ENCODE results near the gene SEC24B.
"Not testable (repeated sequence)": the region's sequence is repeated elsewhere in the genome, so short reads cannot be mapped to it uniquely, and the experiment has no call there.

SEC24B gene

DNA sequence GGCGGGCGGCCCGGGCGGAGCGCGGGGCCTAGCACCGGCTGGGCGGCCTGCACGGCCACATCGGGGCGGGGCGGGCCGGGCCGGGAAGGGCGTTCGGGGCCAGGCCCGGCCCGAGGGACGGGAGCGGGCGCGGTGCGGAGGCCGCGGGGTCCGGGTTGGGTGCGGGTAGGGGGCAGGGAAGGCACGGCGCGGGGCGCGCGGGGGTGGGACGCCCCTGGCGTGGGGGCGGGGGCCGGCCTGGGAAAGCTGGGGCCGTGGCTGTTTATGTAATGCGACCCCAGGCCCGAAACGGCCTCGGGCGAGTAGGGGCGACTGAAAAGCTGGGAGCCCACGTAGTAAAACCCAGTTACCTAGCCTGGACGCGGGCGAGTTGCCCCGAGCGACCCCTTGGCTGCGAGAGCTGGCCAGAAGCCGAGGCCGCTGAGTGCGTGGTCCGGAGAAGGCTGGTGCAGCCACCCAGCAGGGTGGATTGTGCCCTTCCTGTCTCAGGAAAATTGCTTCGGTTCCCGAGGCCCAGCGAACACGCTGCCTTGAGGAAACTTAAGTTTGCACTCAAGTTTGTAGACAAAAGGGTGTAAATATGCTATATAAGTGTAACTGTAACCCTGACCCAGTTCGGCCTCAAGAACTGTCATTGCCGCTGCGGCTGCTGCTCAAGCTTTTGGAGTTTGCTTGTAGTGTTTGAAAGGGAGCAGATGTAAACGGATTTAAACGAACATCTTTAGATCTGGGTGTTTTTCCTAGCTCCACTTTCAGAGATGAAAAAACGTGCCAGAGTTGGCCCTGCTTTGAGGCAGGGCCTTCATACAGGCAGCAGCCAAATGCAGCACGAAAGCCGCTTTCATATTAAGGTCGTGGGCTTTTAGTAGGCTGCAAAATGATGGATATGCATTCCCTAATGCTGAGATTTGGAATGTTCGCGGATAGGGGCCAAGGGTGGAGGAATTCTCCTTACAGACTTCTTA lies 674 bp downstream of the SEC24B start:
- DNase-seq, result peak; percentile 67

DNA sequence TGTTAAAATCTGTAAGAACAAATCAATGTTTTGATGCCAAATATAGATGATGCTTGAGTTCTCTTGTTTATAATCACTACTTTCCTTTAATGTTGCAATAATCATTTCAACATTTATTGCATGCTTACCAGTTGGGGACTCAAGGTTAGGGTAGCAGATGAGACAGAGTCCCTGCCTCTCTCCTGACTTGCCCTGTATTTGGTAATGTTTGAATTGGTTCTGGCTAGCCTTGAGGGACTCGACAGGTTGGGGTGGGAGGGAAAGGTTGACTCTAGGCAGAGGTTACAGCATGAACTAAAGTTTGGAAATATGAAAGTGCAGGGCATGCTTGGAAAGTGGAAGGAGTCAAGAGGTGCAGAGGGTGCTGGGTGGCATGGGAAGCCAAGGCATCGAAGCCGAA lies 2.0 kb downstream of the SEC24B start:
- DNase-seq, result no peak

DNA sequence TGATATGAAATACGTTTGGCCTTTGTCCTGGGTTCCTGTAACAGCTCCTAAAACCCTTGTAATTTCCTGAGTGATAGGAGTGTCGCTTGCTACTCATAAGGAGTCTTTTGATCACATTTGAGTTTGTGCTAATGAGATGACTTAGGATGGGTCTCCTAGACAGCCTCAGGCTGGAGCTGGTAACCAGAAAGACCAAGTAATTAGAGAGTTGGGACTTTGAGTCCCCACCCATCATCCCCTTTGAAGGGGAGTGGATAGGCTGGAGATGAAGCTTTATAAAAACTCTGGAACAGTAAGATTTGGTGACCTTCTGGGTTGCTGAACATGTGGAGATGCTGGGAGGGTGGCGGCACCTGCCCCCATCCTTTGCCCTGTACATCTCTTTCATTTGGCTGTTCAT lies 2.9 kb downstream of the SEC24B start:
- no peak for DNase-seq

DNA sequence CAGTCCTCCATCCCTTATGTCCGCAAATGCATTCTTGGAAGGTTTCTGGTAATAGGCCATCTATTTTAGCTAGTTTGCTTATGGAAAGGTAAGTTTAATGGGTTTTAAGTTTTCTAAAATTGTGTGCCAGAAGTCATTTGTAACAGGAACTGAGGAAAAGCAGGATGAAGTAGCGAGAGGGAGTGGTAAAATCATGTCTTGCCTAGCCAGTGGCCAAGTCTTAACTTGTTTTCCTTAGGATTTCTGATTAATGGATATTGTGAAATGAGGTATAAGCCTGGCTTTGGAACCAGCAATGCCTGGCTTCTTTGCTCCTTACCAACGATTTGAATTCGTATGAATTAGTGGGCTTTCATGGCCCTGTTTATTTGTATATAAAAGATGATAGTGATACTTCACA lies 7.3 kb downstream of the SEC24B start:
- no peak for DNase-seq

DNA sequence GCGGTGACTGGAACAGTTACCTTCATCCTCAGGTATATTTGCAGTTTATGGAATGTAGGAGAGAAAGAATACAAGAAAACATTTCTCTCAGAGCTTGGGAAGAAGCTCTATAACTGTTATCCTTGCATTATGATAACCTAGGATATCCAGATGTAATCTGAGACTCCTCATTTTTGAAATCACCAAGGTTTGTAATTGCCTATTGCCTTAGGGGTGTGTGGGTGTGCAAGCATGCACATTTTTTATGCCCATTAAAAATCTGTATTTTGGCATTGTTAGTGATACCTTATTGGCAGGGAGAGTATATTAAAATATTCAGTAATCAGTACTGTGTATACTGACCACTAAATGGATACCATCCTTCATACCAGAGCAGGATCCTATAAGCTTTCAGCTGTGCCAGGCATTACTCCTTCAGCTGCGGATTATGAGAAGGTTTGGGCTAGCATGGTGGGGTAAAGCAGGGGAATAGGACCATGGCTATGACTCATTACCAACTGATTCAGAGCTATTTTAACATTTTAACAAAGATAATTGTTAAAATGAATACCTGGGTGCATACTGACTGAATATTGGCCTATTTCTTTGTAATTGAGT lies 8.3 kb downstream of the SEC24B start:
- no peak for DNase-seq

DNA sequence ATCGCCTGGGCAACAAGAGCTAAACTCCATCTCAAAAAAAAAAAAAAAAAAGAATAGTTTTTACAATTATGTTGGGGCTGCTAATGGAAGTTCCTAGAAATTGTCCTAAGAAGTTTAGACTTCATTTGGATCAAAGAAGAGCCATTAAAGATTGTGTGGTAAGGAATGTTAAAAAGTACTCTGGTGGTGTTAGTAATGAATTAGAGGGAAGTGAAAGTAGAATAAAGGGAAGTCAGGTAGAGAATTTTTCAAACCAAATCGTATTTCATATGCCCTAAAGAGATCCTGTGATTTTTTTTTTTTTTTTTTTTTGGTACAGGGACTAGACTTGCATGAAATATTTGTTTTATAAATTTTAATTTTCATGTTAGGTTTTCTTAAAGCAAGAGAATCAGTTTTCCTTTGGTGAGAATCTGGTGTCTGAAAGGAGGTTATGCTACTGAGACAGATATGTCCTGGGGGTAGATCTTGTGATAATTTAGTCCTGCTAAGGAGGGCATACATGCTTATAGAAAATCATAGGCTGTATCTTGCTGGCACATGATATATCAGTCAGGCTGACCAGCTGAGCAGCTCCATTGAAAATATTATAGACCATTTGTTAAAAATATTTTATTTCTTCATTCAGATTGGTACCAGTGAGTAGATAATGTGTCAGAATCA lies 10.7 kb downstream of the SEC24B start:
- DNase-seq, result no peak

DNA sequence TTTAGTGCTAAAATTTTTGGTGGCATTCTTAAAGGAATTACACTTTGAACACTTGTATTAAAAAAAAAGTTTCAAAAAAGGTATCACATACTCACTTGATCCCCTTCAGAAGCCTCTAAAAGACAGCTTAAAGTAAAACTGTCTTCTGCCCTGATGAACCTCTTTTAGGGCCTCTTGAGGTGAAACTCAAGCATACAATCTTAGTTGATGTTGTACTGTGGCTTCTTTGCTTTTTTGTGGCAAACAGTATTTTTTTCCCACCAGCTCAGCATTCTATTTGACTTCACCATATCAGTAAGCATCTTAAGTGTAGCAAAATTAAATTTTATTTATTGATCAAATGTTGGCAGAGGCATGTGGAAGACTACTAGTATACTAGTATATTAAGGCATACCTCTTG lies 13.7 kb downstream of the SEC24B start:
- no peak for DNase-seq

DNA sequence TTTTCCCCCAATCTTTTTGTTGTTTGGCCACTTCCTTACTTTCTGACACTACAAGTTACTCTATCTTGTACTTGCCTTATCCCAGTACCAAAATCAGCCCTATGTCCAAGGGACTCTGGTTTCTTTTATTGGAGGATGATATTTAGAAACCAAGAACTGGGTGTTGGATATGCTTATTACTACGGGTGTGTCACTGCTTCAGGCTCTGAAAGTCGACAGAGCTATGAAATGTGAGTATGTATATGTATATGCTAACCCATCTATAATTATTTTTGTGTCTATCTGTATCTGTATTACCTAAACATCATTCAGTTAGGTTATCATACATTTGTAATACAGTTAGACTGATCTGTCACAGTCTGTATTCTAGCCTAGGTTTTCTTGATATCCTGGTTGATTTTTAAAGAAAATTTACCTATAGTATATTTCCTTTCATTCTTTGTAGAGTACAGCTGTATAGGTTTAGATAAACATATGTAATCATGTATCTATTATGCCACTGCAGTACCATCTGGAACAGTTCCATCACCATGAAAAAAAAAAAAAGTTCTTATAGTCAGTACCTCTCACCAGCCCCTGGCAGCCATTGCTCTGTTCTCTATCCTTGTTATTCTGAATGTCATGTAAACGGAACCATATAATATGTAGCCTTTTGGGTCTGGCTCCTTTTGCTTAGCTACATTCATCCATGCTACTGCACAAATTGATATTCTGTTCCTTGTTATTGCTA lies 18.1 kb downstream of the SEC24B start:
- no peak for DNase-seq

DNA sequence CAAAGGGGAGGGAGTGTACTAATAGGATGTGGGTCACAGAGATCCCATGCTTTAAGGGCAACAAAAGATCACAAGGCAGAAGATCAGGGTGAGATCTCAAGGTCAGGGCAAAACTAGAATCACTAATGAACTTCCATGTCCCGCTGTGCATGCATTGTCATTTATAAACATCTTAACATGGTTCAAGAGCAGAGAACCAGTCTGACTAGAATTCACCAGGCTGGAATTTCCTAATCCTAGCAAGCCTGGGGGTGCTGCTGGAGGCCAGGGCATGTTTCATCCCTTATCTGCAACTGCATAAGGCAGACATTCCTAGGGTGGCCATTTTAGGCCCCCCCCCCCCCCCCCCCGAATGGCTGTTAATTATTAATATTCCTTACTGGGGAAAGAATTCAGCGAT lies 19.5 kb downstream of the SEC24B start:
- DNase-seq, result not testable (repeated sequence)

DNA sequence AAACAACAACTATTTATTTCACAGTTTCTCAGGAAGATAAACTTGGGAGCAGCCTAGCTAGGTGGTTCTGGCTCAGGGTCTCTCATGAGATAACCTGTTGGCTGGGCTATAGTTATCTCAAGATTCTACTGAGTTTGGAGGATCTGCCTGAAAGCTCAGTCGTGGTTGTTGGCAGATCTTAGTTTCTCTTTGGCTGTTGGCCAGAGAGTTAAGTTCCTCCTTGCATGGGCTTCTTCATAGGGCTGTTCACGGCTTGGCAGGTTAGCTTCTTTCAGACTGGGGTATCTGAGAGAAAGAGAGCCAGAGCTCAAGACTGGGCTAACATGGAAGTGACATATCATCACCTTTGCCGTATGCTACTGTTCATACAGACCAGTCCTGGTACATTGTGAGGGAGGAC lies 28.7 kb downstream of the SEC24B start:
- DNase-seq, result no peak

DNA sequence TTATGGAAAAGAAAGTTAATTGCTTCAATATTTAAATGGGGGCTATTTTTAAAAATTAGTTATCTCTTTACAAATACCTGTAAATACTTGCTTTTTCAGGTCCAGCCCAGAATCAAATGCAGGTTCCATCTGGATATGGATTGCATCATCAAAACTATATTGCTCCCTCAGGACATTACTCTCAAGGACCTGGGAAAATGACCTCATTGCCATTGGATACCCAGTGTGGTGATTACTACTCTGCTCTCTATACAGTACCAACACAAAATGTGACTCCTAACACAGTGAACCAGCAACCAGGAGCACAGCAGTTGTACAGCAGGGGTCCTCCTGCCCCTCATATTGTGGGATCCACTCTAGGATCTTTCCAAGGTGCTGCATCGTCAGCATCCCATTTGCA lies 29.2 kb downstream of the SEC24B start:
- DNase-seq, result no peak

DNA sequence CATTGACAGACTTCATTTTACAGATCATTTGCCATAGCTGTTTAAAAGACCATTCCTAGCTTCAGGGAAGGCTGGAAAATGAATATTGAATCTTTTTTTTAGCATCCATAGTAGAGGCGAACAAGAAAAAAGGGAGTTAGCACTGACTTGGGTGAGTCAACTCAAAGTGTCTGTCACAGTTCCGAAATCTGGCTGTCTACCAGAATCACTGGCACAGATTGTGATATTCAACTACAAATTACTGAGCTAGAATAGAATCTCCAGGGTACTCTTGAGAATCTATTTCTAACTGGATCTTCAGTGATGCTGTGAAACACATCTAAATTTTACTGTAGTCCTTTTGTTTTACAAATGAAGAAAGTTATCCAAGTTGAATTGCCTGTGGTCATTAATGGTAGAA lies 31.5 kb downstream of the SEC24B start:
- DNase-seq, result no peak

DNA sequence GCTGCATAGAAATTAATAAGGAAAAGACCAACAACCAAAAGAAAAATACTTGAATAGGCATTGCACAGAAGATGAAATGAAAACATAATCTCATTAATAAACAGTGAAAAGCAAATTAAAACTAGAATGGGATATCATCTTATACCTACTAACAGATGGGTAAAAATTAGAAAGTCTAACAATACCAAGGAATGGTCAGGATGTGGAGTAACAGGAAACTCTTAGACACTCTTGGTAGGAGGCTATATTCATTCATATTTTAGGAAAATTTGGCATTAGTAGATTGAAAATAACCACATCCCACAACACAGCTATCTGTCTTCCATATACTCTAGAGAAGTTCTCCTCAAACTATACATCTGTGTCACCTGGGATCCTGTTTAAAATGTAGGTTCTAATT lies 36.3 kb downstream of the SEC24B start:
- no peak for DNase-seq

DNA sequence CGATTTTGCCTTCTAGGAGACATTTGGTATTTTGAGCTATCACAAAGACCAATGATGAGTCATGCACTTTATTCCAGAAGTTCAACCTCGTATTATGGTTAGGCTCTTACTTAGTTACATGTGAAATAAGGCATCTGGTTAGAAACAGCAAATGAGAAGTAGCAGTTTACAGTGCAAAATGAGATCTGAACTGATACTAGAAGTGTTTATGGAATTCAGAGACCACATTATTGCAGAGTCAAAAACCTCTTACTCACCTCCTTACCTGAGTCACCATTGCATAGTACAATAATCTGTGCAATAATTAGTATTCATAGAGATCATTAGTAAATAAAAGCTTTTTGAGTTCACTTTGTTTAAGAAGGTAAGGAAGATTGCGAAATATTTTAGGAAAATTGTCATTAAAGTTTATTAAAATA lies 38.7 kb downstream of the SEC24B start:
- DNase-seq, result no peak

DNA sequence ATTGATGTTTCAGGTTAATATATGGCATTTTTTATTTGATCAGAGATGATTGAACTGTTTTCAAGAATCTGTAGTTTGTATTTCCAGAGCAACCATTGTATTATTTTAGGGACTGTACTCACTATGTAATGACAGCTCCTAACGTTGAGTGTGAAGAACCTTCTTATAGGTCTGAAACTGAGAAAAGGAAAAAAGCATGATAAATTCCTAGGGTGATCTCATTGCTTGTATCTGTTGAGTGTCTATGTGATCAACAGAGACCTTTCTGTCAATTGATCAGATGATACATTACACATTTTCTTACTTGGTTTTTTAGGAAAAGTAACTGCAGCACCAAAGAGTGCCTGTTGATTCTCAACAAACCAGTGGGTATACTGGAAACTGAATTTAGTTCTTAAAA lies 40.2 kb downstream of the SEC24B start:
- no peak for DNase-seq

DNA sequence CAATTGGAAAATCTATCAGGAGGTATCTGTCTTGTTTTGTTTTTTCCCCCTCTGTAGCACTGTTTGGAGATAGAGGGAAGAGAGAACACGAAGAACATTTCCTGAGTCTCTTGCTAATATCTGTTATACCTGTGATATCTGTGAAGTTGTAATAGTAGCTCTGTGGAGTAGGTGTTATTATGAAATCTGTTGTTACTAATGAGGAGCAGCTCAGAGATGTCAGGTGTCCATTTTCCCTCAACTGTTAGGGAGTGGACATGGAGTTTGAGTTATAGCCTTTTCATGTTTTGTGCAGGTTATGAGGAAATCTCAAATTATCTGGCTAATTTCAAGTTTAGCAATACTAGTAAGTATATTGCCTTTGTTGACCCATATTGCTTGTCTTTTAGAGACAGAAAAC lies 52.4 kb downstream of the SEC24B start:
- DNase-seq, result no peak

DNA sequence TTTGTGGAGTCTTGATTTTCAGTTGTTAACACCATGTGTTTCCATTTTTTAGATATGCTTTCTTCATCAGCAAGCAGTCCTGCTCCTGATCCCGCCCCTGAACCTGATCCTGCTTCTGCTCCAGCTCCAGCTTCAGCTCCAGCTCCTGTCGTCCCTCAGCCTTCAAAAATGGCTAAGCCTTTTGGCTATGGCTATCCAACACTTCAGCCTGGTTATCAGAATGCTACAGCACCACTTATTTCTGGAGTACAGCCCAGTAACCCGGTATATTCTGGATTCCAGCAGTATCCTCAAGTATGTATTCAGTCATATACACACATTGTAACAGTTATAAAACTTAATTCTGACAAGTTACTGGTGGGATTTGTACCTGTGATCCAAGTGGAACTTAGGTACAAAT lies 60.9 kb downstream of the SEC24B start:
- DNase-seq, result no peak

DNA sequence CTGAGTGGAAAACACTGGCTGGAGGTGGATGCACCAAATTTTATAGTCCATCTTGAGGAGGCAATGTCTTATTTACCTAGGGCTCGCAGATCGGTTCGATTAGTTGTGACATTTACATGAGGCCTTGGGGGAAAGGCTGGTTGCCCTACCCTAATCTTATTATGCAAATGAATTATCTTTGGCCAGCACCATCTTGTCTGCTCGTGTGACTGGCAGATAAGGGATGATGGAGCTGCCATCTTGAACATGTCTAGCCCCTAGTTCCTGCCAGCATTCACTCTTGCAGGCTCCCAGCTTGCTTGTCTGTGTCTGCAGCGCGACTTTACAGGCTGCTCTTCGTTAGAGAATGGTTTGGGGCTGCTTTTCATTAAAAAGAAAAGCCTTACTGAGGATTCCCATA lies 61.9 kb downstream of the SEC24B start:
- DNase-seq, result no peak

DNA sequence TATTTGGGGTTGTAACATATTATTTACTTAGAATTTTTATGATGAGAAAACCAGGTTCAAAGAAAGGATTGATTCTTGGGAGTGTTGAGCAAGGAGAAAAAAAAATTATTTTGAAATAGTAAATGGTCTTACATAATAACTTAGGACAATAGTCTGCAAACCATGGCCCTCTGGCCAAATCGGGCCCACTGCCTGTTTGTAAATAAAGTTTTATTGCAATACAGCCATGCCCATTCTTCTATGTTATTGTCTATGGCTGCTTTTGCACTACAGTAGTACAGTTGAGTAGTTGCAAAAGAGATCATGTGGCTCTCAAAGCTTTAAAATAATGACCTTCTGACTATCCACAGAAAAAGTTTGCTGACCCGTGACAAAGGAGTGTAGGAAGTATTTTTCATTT lies 63.3 kb downstream of the SEC24B start:
- DNase-seq, result no peak

DNA sequence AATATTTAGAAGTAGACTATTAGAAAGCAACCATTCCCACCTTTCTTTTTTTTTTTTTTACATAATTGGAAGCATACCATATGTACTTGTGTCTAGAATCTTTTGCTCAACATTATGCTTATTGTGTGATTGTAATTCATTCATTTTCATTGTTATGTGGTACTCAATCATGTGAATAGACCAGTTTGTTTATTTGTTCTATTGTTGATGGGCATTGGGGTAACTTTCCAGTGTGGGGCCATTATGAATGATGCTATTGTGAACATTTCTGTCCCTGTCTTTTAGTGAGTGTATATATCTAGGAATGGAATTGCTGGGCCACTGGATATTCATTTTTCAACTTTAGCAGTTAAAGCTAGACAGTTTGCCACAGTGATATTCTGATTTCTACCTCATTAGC lies 63.9 kb downstream of the SEC24B start:
- DNase-seq, result no peak

DNA sequence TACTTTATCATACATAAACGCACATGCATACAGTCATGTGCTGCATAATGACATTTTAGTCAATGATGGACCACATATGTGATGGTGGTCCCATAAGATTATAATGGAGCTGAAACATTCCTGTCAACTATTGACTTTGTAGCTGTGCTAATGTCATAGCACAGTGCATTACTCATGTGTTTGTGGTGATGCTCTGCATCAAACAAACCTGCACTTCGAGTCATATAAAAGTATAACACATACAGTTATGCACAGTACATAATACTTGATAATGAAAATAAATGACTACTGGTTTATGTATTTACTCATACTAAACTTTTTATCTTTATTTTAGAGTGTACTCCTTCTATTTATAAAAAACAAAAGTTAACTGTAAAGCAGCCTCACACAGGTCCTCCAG lies 65.9 kb downstream of the SEC24B start:
- no peak for DNase-seq

DNA sequence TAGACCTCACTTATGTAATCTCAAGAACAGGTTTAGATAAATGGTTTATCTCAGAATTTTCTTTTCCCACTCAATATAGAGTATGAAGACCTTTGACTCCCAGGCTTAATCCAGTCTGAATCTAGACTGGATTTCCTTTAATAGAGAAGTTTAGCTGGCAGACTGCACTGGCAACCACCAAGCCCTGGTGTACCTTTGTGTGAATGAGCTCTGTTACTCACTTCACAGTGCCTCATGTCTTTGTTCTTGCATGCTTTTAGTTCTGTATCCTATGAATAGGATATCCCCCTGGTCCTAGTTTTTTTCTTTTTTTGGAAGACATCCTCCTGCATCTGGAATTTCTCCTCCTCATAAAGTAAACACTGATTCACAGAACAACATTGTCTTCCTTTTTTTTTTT lies 73.3 kb downstream of the SEC24B start:
- DNase-seq, result no peak

DNA sequence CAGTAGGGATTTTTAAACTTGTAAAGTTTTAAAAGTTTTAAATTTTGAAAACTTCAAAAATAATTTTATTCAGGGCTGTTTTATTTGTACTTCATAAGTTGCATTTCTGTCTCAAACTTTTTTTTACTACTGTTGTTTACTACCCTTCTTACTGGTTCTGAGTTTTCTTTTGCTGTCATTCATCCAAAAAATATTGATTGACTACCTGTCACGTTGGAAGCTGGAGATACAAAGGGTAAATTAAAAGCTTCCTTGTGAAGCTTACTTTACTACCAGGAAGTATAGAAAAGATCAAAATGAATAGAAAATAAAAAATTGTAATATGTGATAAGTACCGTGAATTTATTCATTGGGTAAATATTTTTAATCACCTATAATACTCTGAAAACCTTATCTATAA lies 77.1 kb downstream of the SEC24B start:
- DNase-seq, result no peak

Measured in activated CD8-positive, alpha-beta memory T cell treated with anti-CD3 and anti-CD28 coated beads, Interleukin-2, amount 50 U/mL, for 48 hours (primary cell).